HT1080 (cell line): ENCODE measurements around the gene RGS3. TPM values are rescaled to one million over a fixed set of nuclear protein-coding genes. Genes with fewer than 3 reads are reported as not detected.
"Not testable (repeated sequence)": the region's sequence is repeated elsewhere in the genome, so short reads cannot be mapped to it uniquely, and the experiment has no call there.

Source experiments
- DNase-seq: peaks from one replicate; pipeline ENCODE4 v3.0.0-alpha.2; 2015; ENCODE audit warnings: low read depth
- polyA plus RNA-seq, 2 experiments: library from polyadenylated mRNA; depleted of rRNA; stranded (reverse); fragments of >200 nt; gene quantifications; 2 replicates each; pipeline ENCODE4 v1.2.3, GENCODE V29; 2015
- total RNA-seq: library from RNA; depleted of rRNA; stranded (reverse); fragments of >200 nt; shearing (Covaris generic); gene quantifications from 2 replicates; pipeline ENCODE4 v1.2.3, GENCODE V29; 2014; rRNA removed

The RGS3 gene
- 51.4 and 52.0 TPM in 2 replicates for total RNA-seq
- 54.0 and 54.5 TPM in 2 replicates for polyA plus RNA-seq (2015; cell fraction: cytosol; rRNA removed)
- 67.7 and 73.3 TPM in 2 replicates for polyA plus RNA-seq (2015; cell fraction: nucleus; rRNA removed)

DNA sequence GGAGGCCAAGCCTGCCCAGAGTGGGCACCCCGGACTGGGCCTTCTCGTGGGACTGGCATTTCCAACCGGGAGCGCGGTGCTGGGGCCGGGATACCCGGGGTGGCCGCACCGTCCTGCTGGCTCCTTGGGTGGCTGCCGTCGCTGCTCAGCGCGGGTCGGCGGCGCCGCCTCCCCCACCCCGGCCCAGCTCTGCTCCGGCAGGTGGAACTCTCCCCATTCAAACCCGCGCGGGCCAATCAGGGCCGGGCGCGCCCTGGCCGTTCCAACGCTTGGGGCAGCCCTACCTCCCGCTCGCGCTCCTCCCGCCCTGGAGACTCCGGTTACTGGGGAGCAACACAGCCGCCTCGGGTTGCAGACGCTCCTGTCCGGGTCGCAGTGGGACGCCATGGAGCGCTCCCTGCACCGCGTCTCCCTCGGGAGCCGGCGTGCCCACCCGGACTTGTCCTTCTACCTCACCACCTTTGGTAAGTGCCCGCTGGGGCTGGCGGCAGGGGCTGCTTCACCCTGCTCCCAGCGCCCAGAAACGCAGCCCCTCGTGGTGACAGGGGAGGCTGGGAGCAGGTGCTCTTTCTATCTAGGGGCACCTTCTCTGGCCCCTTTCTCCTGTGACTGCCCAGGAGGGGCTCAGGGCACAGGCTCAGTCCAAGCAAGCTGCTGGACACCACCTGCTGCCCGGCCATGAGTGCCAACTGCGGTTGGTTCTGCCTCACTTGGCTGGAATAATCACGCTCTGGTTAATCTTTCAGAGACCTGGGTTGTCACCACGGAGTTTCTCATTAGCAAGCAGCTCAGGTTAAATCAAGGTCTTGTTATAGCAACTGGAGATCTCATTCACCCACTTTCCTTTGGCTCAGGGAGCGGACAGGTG, at the start of gene RGS3:
TSS of gene RGS3 (plus strand) at position 310 of the 868 bp plus-strand sequence. CDS start at position 386, 76 bp downstream.
- DNase-seq = no peak

DNA sequence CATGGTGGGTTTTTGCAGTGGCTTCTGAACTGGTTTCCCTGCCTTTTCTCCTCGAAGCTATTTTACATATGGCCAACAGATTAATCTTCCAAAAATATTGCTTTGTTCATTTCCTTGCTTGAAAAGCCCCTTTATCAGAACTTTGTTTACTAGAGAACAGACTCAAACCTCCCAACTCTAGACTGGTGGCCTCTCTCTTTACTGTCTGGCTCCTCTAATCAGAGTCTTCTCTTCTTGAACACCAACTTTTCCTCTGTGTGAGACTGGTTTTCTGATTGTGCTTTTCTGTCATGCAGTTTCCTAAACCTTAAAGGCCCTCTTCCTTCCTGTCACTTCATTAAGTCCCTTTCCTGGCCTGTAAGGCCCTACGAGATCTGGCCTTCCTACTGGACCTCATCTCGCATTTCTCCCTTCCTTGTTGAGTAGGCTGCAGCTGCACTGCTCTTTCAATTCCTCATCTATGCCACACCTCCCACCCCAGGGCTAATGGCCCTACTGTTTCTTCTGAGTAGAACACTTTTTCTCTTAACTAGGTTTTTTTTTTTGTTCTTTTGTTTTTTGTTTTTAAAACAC, 47.3 kb upstream of the RGS3 start:
- DNase-seq = no peak

DNA sequence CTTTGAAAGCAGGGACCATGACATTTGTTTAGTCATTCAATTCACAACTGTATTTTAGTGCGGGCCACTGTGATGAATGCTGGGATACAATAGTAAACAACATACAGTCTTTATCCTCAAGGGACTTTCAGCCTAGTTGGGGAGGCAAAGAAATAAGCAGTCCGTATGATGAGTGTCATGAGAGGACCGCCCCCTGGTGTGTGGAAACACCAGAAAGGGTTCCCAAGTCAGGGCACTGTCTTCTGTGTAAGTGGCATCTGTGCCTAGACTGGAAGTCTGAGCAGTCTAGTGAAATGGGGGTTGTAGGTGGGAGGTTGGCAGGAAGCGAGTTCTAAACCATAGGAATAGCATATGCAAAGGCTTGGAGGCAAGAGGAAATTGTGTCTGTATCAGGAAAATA, 46.2 kb upstream of the RGS3 start:
- no peak for DNase-seq

DNA sequence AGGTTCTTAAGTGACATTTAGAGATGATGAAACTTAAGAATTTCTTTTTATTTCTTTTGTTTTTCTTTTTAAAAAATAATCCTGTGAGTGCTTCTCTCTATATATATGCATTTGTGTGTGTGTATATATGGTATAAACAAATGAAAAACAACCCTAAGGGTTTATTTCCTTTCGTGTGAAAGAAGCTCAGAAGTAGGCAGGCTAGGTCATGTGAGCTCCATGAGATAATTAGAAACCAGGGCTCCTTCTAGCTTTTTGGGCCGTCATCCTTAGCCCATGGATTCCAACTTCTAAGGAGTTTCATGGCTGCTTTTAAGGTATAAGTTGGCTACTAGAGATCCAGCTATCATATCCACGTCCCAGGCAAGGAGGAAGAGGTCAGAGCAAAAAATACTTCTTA, 41.8 kb upstream of the RGS3 start:
- no peak for DNase-seq

DNA sequence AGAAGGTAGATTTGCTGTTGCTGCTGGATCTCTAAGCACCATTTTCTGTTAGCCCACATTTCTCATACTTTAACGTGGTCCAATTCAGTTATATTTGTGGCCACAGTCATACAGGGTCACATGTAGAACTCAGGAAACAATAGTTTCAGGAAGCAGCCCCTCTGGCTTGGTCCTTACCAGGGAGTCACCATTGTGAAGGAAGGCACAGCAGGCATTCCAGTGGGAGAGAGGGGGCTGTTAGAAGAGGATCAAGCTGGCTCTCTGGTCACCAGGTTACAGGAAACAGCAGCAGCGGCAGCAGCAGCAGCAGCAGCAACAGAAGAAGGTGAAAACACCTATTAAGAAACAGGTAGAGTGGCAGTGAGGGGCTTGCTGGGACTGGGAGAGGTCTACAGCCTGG, 38.5 kb upstream of the RGS3 start:
- DNase-seq = no peak

DNA sequence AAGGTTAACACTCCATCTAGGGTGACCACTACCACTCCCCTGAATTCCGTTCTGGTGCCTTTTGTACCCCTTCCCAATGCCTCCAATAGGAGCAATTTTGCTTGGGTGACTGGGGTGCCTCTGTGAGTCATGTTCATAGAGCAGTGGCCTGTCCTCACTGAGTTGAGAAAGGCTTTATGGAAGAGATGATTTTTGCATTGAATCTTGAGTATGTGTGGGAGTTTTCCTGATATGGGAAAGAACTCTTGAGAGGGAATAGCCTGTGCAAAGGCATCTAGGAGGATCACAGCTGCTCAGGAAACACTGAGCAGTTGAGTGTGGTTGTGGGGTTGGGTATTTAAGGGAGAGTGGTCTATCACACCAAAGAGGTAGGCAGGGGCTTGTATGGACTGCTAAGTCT, 36.8 kb upstream of the RGS3 start:
- no peak for DNase-seq

DNA sequence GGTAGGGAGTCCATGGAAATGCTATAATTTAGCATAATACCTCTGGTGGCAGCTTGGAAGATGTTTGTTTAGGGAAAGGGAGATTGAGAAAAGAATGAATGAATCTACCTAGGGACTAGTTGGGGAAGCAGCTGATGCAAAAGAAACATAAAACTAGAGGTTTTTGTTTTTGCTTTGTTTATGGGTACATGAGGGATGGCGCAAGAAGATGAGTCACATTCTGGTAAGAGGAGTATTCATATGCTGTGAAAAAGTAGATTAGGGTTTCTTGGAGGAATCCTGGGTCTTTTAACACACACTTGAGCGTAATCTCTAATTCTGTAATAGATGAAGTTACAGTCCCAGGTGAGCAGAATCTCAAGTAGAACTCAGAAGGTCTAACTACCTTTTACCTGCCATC, 35.9 kb upstream of the RGS3 start:
- no peak for DNase-seq

DNA sequence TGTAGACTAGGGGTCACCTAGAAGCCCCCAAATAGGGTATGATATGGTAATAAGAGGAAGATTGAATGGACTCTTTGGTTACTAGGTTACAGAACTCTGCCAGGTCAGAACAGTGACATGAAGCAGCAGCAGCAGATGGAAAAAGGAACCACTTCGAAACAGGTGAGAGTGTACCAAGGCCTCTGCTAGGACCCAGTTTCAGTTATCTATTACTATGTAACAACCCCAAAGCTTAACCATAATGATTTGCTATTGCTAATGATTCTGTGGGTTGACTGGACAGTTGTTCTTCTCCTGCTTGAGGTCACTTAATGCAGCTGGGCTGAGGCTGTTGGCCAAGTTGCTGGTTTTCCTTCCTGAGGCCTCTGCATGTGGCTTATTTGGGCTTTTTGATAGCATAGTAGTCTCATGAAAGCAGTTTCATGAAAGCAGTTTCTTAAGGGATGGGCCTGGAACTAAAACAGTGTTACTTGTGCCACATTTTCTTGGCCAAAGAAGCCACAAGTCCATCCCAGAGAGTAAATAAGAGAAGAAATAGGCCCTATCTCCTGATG, 35.4 kb upstream of the RGS3 start:
- no peak for DNase-seq

DNA sequence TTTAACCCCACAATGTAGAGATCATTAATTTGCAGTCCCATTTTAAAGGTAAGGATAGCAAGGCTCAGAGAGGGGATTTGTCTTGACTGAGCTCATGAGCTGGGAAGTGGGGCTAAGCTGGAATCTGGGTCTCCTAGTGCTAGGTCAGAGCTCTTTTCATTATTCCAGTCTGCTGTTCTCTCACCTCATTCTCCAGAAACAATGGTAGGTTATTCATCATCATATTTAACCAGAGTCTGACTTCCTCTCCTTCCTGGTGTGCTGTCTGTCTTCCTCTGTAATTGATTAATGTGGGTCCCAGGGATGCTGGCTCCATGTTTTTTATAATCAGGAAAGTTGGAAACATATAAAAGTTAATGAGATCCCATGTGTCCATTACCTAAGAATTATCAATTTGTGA, 32.3 kb upstream of the RGS3 start:
- no peak for DNase-seq

DNA sequence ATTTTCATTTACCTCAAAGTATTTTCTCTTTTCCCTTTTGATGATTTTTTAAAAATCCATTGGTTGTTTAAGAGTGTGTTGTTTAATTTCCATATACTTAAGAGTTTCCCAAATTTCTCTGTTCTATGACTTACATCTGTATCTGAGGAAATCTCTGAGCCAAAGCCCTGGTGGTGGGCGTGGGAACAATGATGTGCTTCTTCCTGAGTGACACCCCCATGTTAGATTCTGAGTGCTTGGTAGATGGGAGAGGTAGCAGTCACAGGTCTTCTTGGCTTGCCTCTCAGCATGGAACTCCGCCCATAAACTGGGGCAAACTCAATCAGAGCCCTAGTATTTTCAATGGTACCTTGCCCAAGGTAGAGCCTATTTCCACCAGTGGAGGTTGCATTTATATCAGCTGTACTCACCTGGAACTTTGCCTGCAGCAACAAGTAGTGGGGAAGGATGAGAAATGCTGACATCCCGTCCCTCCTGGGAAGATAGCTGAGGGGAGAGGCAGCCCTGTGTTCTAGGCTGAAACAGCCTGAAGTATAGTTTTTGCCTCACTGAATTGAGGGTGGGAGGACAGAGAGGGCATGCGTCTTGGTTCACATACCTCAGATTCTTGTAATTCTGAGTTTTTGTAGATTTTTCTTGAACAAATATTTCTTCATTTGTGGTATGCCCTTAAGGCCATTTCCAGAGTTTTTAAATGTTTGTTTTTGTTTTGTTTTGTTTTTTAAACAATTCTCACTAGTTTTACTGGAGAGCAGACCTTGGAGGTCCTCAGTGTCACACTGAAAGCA, 26.6 kb upstream of the RGS3 start:
- no peak for DNase-seq

DNA sequence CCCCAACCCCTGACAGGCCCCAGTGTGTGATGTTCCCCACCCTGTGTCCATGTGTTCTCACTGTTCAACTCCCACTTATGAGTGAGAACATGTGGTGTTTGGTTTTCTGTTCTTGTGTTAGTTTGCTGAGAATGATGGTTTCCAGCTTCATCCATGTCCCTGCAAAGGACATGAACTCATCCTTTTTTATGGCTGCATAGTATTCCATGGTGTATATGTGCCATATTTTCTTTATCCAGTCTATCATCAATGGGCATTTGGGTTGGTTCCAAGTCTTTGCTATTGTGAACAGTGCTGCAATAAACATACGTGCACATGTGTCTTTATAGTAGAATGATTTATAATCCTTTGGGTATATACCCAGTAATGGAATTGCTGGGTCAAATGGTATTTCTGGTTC, 25.8 kb upstream of the RGS3 start:
- DNase-seq = not testable (repeated sequence)

DNA sequence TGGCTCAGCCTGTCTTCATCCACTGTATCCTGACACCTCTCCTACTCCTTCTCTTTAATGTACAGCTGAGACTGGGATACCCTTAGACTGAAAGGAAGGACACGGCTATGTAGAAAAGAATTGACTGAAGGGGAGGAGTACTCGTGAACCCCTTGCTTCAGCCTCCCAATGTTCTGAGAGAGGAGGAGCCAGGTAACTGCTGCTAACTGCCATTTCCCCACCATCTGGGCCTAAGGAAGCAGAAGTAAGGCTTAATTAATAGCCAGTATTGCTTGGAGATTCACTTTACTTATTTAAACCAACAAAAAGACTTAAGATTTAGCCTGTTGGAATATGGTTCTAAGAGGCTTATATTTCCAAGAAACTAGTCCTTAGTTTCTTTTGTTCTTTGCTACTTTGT, 18.8 kb upstream of the RGS3 start:
- DNase-seq = no peak

DNA sequence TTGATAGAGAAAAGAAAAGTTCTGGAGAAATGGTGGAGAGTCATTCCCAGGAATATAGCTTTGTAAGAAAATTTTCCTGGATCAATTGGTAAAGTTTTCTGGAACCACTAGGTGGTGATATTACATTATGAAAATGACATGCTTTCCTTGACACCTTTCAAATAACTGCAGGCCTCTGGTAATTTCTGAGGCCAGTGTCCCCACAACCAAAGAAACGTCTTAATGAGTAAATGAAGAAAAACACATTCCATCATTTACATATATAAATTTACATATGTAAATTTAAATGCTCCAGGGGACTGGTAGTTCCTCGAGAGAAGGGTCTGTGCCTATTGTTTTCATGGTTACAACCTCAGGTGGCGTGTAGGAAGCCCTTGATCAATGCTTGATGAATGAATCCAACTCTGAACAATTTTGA, 17.2 kb upstream of the RGS3 start:
- peak; percentile 59 for DNase-seq

DNA sequence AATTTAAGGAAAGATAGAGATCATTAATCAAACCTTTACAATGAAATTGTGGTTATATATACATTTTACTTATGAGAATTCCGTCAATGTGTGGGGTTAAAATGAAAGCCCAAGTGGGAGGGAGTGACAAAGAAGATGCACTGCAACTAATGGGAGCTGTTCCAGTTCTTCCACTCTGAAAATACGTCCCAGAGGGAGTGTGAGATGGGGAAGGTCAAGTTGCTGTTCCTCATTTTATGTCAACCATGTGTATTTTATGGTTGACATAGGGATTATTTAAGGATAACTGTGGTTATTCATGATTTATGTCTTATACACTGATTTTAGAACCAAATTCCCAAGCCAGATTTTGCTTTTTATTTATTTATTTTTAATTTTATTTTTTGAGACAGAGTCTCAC, 14.2 kb upstream of the RGS3 start:
- no peak for DNase-seq

DNA sequence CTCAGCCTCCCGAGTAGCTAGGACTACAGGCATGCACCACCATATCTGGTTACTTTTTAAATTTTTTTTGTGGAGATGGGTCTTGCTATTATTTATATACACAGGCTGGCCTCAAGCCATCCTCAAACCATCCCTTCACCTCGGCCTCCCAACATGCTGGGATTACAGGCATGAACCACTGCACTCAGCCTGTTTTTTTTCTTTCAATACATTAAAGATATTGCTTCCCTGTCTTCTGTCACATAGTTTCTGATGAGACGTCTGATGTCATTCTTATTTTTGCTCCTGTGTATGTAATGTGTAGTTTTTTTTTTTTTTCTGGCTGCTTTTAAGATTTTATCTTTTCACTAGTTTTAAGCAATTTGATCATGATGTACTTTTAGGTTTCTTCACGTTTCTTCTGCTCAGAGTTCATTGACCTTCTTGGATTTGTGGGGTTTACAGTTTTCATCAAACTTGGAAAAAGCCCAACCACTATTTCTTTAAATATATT, 11.4 kb upstream of the RGS3 start:
- no peak for DNase-seq

DNA sequence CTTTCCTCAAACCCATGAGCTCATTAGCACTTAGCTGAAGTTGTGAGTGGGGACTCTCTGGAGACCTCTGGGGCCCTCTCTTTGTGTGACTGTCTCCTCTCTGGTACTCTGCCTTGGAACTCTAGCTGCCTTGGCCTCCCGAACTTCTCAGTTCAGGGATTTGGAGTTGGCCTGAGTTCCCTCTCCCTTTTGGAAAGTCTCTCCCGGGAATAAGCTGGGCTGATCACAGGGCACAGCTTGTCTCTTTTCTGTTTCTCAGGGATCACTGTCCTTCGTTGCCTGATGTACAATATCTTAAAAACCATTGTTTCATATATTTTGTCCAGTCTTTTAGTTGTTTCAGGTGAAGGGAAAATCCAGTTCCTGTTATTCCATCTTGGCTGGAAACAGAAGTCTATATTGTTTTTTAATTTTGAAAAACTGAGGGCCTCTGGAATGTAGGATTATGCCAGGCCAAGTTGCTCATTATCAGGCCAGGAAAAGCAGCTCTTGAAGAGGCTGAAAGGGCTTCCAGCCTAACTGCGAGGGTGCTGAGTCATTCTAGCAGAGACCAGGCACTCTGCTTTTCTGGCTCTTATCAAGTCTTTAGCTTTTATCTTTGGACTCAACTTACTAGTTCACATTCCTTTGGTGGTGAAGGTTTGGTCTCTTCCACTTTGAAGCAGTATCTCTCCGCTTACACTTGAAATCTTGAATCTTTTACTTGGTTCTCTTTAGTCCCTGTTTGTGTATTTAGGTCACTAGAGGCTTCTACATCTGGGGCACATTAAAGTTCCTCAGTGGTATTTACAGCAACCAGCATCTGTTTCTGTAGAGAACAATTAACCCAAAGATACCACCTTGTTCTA, 8.4 kb upstream of the RGS3 start:
- DNase-seq = peak; percentile 74

DNA sequence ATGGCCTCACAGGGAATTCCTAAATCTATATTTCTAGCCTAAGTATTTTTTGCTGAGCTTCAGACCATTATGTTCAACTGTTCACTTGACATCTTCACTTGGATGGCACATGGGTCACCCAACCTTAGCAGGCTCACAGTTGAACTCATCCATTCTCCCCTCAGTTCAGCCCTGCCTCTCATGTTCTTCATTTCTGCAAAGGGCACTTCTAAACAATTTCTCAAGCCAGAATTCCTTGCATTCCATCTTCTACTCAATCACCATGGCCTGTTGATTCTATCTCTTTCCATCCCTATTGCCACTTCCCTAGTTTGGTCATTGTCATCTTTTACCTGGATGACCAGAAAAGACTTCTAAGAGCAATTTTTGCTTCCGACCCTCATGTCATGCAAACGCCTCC, 7.3 kb upstream of the RGS3 start:
- DNase-seq = no peak

DNA sequence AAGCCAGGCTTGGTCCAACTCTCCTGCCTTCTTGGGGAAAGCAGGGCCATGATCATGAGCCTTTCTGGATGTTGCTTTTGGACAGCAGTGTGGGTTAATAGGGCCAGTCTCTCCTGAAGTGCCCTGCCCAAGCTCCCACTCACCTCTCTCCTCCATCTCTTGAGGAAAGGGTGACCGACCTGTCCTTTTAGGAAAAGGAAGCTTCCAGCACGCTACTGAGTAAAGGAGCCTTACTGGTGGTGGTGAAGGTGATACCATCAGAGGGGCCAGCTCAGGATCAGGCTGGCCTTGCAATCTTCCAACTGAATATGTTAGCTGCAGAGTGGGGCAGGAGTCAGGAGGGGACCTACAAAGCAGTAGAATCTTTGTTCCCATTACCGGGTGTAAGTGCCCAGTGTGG, 2.2 kb upstream of the RGS3 start:
- no peak for DNase-seq

DNA sequence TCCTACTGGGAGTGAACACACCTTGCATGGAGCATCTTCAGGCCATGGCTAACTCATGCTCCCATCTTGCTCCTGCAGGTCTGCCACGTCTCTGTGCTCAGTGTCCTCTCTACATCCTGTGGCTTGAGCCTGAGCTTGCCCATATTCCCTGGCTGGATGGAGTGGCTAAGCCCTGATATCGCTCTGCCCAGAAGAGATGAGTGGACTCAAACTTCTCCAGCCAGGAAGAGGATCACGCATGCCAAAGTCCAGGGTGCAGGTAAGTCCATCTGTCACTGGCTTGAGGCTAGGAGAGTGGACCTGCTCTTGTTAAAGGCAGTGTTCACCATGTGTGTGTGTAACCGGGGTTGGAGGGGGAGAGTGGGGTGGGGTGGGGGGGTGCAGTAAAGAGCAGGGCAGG, 1.6 kb upstream of the RGS3 start:
- no peak for DNase-seq

DNA sequence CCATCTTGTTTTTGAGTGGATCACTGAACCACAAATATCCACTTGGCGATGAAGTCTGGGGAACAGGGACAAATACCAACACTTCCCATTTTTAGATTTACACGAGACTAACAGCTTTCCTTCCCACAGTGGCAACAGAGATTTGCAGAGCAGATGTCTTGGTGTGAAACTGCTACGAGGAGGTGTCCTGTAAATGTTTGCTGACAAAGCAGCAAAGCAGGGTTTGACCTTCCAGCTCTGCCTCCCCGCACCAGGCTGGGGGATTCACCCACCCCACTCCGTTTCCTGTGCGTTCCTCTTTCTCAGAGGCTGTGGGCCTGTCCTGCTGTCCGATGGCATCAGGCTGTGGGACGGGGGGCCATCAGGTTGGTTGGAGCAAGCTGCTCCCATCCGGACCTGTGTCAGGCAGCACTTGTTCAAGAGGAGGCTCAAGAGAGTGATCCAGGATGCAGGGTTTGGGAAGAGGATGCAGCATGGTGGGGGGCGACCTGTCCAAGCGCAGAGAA, 693 bp upstream of the RGS3 start:
- DNase-seq = no peak
